HepG2 (cell line): ENCODE results near the gene TAB3. TPM values are rescaled to one million over a fixed set of nuclear protein-coding genes. Genes with fewer than 3 reads are reported as not detected.

ENCODE experiments used
- ATAC-seq: fragments of 200-7000 bp; cut with Tn5 transposase; 3 replicates; pipeline ENCODE4 v1.9.1; 2020; ENCODE audit warnings: mild to moderate bottlenecking, moderate library complexity
- BruUV-seq: library from RNA; stranded (reverse); fragments of 400-500 nt; replicated peaks from 2 replicates; lab custom pipeline; 2021; lab: Mats Ljungman, UMichigan
- CTCF ChIA-PET: fragments of 300-600 bp; formaldehyde crosslinking; extraction: SDS; loops from one replicate; lab custom pipeline; 2021; ENCODE audit warnings: low total read pairs, inconsistent platforms, low intra/inter-chr PET ratio; lab: Yijun Ruan, JAX
- POLR2A ChIA-PET: fragments of 350-600 bp; sonication (Branson Sonifier 250); formaldehyde crosslinking; loops from one replicate; lab custom pipeline; 2020; ENCODE audit warnings: antibody characterized with exemption, inconsistent platforms; lab: Yijun Ruan, JAX
- DNase-seq: peaks from one replicate; pipeline ENCODE4 v3.0.0-alpha.2; 2015; ENCODE audit warnings: low spot score
- FAIRE-seq: peaks from 3 replicates; lab custom pipeline; 2011; peaks lifted over from hg19 to GRCh38; lab: Jason Lieb, UNC
- H2AFZ ChIP-seq: one replicate; pipeline ENCODE4 v1.6.1; 2011; ENCODE audit warnings: low read length, inconsistent platforms
- H3K27ac ChIP-seq: fragments of 300-600 bp; 3 replicates; pipeline ENCODE4 v1.8.0; 2011; ENCODE audit warnings: mixed run types, mild to moderate bottlenecking, mixed read lengths, low read length, inconsistent platforms; ENCODE audit not compliant: insufficient read depth; ENCODE audit errors: extremely low read length
- H3K27me3 ChIP-seq, 2 experiments: fragments of 200-600 bp in 1 of 2; 2 replicates in 1 of 2; 3 replicates in 1 of 2; pipeline versions ENCODE4 v1.6.0 to v1.8.0; 2011; ENCODE audit warnings: low read length in 2 of 2, mild to moderate bottlenecking in 2 of 2, moderate library complexity in 2 of 2, inconsistent platforms in 1 of 2; ENCODE audit not compliant: insufficient read depth in 2 of 2, control insufficient read depth in 1 of 2
- H3K36me3 ChIP-seq, 2 experiments: fragments of 200-600 bp in 1 of 2; replicated peaks in 1 of 2; 2 replicates in 1 of 2; 3 replicates in 1 of 2; pipeline versions ENCODE4 v1.5.1 to v1.8.0; 2011; ENCODE audit warnings: low read length in 2 of 2, inconsistent platforms in 1 of 2; ENCODE audit not compliant: insufficient read depth in 2 of 2, control insufficient read depth in 1 of 2
- H3K4me1 ChIP-seq: 2 replicates; pipeline ENCODE4 v1.5.1; 2012; ENCODE audit warnings: low read length, inconsistent platforms; ENCODE audit not compliant: insufficient read depth
- H3K4me2 ChIP-seq: 2 replicates; pipeline ENCODE4 v1.6.0; 2011; ENCODE audit warnings: low read depth, low read length, inconsistent platforms
- H3K4me3 ChIP-seq, 3 experiments: fragments of 200-600 bp in 1 of 3; sonication (generic), shearing (Covaris generic) in 1 of 3; replicated peaks in 1 of 3; 2 replicates each; pipeline ENCODE4 v1.5.1; 2011 to 2016; ENCODE audit warnings: low read length in 3 of 3, inconsistent platforms in 2 of 3, low read depth in 2 of 3, mild to moderate bottlenecking in 2 of 3, control low read depth in 1 of 3, mixed read lengths in 1 of 3; ENCODE audit not compliant: insufficient read depth in 1 of 3
- H3K79me2 ChIP-seq: one replicate; pipeline ENCODE4 v1.6.1; 2011; ENCODE audit warnings: low read length, inconsistent platforms; ENCODE audit not compliant: insufficient read depth
- H3K9ac ChIP-seq: 2 replicates; pipeline ENCODE4 v1.6.0; 2011; ENCODE audit warnings: mild to moderate bottlenecking, low read depth, low read length, inconsistent platforms; ENCODE audit not compliant: insufficient read depth
- H3K9me3 ChIP-seq: 2 replicates; pipeline ENCODE4 v1.5.1; 2012; ENCODE audit warnings: mild to moderate bottlenecking, low read length
- H4K20me1 ChIP-seq: 2 replicates; pipeline ENCODE4 v1.6.0; 2011; ENCODE audit warnings: inconsistent platforms, mild to moderate bottlenecking, low read length, moderate library complexity; ENCODE audit not compliant: insufficient read depth
- BORCS8-MEF2B ChIP-seq: sonication (generic); formaldehyde crosslinking; IDR thresholded peaks from 2 replicates; pipeline ENCODE4 v1.8.0; 2022; ENCODE audit warnings: mild to moderate bottlenecking, missing genetic modification reagents
- MBD4 ChIP-seq: IDR thresholded peaks from 2 replicates; pipeline ENCODE4 v1.6.1; 2012; ENCODE audit warnings: low read length, inconsistent platforms, borderline replicate concordance
- ZNF335 ChIP-seq: sonication (generic); formaldehyde crosslinking; IDR thresholded peaks from 2 replicates; pipeline ENCODE4 v1.4.0; 2020; ENCODE audit warnings: missing genetic modification reagents
- ZNF629 ChIP-seq: sonication (generic); formaldehyde crosslinking; conservative IDR thresholded peaks from 2 replicates; pipeline ENCODE4 v1.5.0; 2020; ENCODE audit warnings: missing genetic modification reagents
- ZNF740 ChIP-seq: sonication (generic); formaldehyde crosslinking; IDR thresholded peaks from 2 replicates; pipeline ENCODE4 v1.4.0; 2020; ENCODE audit warnings: missing genetic modification reagents
- WGBS: methylation state at CpG from one replicate; pipeline ENCODE4 v1.1.6; 2017; ENCODE audit warnings: low lambda C conversion rate; 5-methylcytosine and 5-hydroxymethylcytosine counted together
- in situ Hi-C: cut with HindIII; loops from 2 replicates; pipeline ENCODE4 v1.10.0; 2017; ENCODE audit warnings: low pct_unique_long_range_greater_than_20kb; ENCODE audit not compliant: extremely low pct_ligation_motif_present
- intact Hi-C: fragments of 100-400 bp; cut with micrococcal nuclease; formaldehyde crosslinking; loops from one replicate; pipeline ENCODE4 v1.10.0; 2022; ENCODE audit not compliant: unreplicated experiment
- polyA plus RNA-seq, 8 experiments: library from polyadenylated mRNA; depleted of rRNA in 3 of 8; stranded (reverse) in 7 of 8; unstranded in 1 of 8; fragments of >200 nt; fragmentation: Illumina TruSeq in 4 of 8; extraction: Trizol in 4 of 8; gene quantifications; 2 replicates each; pipeline versions ENCODE4 v1.2.1 to v1.2.3, GENCODE V29; 2011 to 2016; ENCODE audit warnings: low read depth in 4 of 8, missing spikeins in 1 of 8, mixed read lengths in 1 of 8; ENCODE audit not compliant: insufficient read depth in 1 of 8
- total RNA-seq, 5 experiments: library from RNA; depleted of rRNA; stranded (reverse); fragments of >200 nt; fragmentation: Illumina TruSeq; extraction: Trizol; gene quantifications; 2 replicates each; pipeline ENCODE4 v1.2.3, GENCODE V29; 2016; ENCODE audit warnings: low read depth in 1 of 5

Gene TAB3
- total and polyA plus RNA-seq, 2 of the 13 experiments (the other 11 are each of a cell fraction or from before 2014, with no cell fraction given) = 27.2 to 59.8 TPM

- FAIRE-seq = no peak
- Histone ChIP-seq H3K4me3 (no peak overlapping the region), H3K9me3 (no peaks in the 10 kb centered on the region), H2AFZ (no peak overlapping the region), H3K9ac (no peak overlapping the region), H4K20me1 (no peaks in the 10 kb centered on the region), H3K4me2 (0 out of 2 replicates have a peak overlapping the region, but pooled peaks have one; percentile 12), H3K36me3 (peaks cover 0 to 6% of the 10 kb centered on the region in 2 experiments; a peak in 2 of 5 replicates), H3K4me1 (peaks cover 64% of the 10 kb centered on the region), H3K27me3 (no peaks in the 10 kb centered on the region), H3K27ac (no peak overlapping the region), H3K79me2 (peaks cover 89% of the 10 kb centered on the region)
- ChIA-PET CTCF (no interaction called here), POLR2A (interaction anchor here (1.3 kb wide), 1 partner anchor 12 kb away, joined by 3 read pairs; no protein-coding TSS in a partner anchor)
- in situ Hi-C loops (no loop called here), intact Hi-C loops (loop anchor here (1.0 kb wide), 1 partner anchor 39 kb away; no protein-coding TSS in a partner anchor)
- WGBS = 93% methylated on average over 3 of the region's 3 CpGs
- no TSS peak for BruUV-seq
- no peak for TF ChIP-seq ZNF740
- no peak for TF ChIP-seq ZNF629 (CRISPR knock-in tag)
- no peak for ATAC-seq
- no peak for DNase-seq
Measured at GRCh38 chrX:30874851-30875250, 14.2 kb downstream of the TAB3 start.

GRCh38 chrX:30870572-30870971 lies 18.5 kb downstream of the TAB3 start:
- WGBS = 86% methylated on average over 2 of the region's 2 CpGs
- no TSS peak for BruUV-seq
- FAIRE-seq = no peak
- Histone ChIP-seq H3K36me3 (peaks cover 0 to 9% of the 10 kb centered on the region in 2 experiments; a peak in 2 of 5 replicates), H3K4me1 (peaks cover 42% of the 10 kb centered on the region), H3K27me3 (no peaks in the 10 kb centered on the region), H3K4me3 (no peak overlapping the region), H3K4me2 (no peak overlapping the region), H3K9me3 (no peaks in the 10 kb centered on the region), H3K9ac (no peak overlapping the region), H3K27ac (no peak overlapping the region), H3K79me2 (peaks cover 53% of the 10 kb centered on the region), H2AFZ (no peak overlapping the region), H4K20me1 (no peaks in the 10 kb centered on the region)
- intact Hi-C loops (no loop called here), in situ Hi-C loops (no loop called here)
- ChIA-PET POLR2A (no interaction called here), CTCF (no interaction called here)
- ATAC-seq = no peak
- TF ChIP-seq ZNF335 (CRISPR knock-in tag) (no peak), MBD4 (no peak), BORCS8-MEF2B (CRISPR knock-in tag) (no peak)
- no peak for DNase-seq
